ENCODE data around the gene NPDC1.
"Not testable (repeated sequence)": the region's sequence is repeated elsewhere in the genome, so short reads cannot be mapped to it uniquely, and the experiment has no call there.

NPDC1 gene

DNA sequence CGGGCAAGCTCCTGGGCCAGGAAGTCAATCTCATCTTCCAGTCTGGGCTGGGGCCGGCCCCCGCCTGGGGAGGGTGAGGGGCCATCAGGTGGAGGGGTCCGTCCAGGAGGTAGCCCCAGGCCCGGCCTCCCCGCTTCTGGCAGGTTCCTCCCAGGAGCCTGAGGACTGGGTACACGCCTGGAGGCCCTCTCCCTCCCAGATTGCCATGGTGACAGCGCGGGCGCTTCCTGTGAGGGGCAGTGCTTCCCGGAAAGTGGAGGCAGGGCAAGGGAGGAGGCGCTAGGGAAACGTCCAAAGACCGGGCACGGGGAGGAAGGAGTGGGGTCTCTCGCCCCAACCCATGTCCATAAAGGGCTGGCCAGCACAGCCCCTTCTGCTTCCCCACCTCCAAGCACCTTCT is 4.9 kb downstream of the NPDC1 start:
- DNase-seq (ENCODE audit: low read depth in 2 of 2, low spot score in 1 of 2) = no peak

DNA sequence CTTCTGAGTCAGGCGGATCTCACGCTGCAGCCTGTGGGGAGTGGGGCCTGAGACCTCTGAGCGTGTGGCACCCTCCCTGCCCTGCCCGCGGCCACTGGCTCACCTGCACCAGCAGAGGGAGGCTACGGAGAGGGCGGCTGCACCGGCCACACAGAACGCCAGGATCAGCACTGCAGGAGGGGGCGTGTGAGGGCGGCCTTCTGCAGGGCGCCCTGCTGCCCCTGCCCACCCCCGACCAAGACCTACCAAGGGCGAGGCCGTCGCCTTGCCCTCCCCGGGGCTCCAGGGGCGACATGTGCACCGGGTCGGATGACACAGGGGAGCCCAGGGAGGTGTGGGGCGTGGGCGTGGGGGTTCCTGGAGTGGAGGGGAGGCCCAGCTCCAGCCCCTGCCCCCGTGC is 5.4 kb downstream of the NPDC1 start:
- DNase-seq (ENCODE audit: low read depth in 2 of 2, low spot score in 1 of 2) = no peak

DNA sequence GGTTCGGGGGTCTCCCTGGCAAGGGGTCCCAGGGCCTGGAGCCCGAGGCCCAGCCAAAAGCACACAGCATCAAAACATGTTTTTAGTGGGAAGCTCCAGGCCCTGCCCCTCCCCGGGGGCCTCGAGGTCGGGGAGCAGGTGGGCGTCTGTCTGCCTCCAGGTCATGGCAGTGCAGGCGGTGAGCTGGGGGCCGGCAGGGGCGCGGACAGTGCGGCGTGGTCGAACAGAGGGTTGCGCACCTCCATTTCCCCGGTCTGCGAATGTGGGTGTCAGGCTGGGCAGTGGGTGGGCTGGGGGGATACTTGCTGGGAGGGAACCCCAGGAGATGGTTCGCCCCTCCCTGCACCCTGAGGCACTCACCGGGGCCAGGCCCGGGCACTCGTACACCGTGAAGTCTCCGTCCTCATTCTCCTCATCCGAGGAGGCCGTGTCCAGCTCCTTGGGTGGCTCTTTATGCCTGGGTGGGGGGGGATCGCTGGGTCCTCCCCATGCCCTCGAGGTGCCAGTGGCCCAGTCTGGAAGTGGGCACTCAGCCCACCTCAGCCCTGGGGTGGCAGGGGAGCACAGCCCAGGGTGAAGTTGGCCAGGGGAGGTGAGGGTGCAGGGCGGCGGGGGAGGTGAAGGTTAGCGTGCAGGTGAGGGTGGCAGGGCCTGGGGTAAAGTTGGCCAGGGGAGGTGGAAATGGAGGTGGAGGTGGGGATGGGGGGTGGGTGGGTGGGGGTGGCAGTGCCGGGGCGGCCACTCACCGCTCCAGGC is 6.2 kb downstream of the NPDC1 start:
- DNase-seq (ENCODE audit: low read depth in 2 of 2, low spot score in 1 of 2) = no peak

DNA sequence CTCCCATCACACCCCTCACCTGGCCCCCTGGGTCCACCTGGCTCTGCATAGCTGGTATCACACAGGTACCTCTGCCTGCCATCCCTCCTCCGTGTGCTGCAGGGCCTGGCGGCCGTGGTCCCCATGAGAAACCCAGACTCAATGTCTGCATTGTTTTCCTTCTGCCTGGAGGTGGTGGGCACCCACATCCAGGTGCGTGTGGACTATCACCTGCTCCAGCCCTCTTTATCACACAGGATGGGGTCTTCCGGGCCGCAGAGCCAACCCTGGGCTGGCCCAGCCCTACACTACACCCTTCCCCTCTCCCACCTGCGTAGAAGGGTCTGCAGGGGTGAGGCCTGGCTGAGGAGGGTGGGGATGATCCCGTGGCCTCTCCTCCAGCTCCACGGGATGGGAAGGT is 7.1 kb downstream of the NPDC1 start:
- DNase-seq (ENCODE audit: low read depth in 2 of 2, low spot score in 1 of 2) = no peak

DNA sequence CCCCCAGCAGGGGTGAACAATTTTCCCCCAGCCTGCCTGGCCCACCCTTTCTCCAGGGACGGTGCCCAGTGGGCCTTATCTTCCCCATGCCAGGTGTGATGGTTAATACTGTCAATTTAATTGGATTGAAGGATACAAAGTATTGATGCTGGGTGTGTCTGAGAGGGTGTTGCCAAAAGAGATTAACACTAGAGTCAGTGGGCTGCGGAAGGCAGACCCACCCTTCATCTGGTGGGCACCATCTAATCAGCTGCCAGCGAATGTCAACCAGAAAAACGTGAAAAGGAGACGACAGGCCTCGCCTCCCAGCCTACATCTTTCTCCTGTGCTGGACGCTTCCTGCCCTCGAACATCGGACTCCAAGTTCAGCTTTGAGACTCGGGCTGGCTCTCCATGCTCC is 8.5 kb downstream of the NPDC1 start:
- DNase-seq (ENCODE audit: low read depth in 2 of 2, low spot score in 1 of 2) = no peak

DNA sequence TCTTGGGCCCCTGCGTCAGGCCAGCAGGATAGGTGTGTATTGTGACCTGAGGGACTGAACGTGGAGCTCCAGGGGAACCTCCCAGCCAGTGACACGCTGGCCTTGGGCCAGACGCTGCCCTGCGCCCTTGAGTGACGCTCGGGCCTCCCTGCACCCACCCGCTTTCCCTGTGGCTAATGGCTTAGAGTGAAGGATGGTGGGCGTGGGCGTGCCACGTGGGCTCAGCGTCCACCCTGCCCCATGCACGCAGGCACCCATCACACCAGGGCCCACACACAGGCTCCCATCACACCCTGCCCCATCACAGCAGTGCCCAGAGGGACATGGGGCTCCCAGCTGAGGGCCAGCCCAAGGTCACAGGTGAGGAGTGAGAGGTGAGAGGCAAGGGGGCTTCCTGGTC is 8.9 kb downstream of the NPDC1 start:
- DNase-seq (ENCODE audit: low read depth in 2 of 2, low spot score in 1 of 2) = no peak

DNA sequence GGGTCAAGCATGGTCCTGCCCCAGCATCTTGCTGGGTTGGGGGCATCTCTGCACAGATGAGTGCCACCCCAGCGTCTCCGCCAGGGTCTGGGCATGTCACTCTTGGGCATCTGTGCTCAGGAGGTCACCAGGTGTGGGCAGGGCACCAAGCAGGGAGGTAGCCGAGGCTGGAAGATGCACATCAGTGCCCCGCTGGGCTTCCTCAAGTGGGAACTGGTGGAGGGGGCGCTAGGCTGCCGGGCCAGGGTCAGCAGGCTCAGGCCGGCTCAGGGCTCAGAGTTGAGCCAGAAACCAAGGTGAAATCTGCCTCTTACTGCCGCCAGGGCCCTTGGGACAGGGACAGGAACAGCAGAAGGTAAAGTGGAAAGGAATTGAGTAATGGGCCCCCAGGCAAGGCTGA is 10.0 kb downstream of the NPDC1 start:
- DNase-seq (ENCODE audit: low read depth in 2 of 2, low spot score in 1 of 2) = no peak

DNA sequence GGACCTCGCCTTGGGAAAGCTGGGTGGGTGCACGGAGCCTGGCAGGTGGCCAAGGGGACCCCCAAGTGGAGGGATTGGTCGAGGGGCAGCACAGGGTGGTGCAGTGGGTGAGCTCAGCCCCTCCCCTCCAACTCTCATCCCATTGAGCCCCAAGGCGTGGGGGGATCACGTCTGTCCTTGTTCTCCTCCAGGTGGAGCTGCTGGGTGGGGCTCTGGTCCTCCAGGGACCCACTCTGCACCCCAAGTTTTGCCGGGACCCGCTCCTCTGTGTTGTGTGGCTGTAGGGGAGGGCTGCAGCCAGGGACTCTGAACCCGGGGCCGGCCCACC is 10.5 kb downstream of the NPDC1 start:
- DNase-seq (ENCODE audit: low read depth in 2 of 2, low spot score in 1 of 2) = no peak

DNA sequence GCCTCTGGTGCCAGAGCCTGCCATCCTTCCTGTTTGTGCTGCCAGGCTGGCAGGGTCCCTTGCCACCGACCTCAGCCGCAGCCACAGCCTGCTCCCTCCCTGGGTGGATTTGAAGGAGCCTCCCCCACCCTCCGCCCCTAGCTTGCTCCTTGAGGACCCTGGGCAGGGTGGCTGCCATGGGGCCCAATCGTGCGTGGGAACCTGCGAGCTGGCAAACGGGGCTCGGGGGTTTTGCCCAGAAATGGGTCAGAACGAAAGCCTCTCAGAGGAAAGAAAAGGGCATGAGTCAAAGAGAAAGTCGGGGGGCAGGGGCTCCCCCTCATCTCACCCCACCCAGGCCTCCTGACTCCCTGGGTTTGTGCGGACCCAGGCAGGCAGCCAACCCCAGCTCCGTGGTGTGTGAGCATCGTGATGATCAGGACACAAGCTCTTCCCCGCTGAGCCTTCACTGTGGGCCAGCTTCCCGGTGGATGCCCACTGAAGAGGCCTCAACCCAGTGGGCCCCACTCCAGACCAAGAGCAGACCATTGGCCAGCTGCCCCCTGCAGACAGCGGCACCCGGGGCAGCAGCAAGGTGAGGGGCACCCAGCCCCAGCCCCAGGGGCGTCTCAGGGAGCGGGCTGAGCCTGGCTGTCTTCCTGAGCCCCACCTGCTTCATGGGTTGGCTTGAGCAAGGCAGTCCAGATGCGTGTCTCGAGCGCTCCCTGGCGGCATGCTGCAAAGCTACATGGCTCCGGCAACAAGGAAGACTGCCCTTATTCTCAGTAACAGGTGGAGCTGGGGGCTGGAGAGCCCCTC is 11.1 kb downstream of the NPDC1 start:
- DNase-seq (ENCODE audit: low read depth in 2 of 2, low spot score in 1 of 2) = peak; percentile 72 to 73

DNA sequence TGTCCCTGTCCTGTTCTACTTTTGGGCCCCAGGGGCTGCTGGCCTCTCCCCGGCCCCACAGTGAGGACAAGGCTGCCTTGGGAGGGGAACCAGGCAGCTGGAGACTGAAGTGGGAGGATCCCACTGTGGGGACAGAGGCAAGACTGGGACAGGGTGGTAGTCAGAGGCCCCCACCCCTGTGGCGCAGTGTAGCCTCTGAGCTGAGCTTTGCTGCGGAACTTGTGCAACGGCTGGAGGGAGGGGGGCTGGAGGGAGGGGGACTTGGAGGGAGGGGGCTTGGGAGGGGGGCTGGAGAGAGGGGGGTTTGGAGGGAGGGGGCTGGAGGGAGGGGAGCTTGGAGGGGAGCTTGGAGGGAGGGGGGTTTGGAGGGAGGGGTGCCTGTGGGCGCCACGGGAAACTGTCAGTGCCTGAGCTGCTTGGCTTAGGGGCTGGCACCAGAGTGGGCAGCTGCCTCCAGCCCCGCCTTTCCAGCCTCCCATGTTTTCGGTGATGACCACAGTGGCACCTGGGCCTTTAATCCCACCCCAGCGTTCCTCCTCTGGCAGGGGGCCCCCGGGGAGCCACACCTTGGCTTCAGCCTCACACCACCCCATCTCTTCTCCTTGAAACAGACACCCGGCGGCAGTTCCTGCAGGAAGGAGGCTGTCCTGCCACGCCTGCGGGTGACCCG is 11.8 kb downstream of the NPDC1 start:
- DNase-seq (ENCODE audit: low read depth in 2 of 2, low spot score in 1 of 2) = no peak

DNA sequence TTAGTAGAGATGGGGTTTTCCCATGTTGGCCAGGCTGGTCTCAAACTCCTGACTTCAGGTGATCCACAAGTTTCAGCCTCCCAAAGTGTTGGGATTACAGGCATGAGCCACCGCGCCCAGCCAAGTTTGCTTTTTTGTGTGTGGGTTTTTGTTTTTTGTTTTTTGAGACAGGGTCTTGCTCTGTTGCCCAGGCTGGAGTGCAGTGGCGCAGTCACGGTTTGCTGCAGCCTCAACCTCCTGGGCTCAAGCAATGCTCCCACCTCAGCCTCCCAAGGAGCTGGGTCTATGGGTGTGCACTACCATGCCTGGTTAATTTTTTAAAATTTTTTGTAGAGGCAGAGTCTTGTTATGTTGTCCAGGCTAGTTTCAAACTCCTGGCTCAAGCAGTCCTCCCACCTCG is 12.5 kb downstream of the NPDC1 start:
- not testable (repeated sequence) for DNase-seq (ENCODE audit: low read depth in 2 of 2, low spot score in 1 of 2)

DNA sequence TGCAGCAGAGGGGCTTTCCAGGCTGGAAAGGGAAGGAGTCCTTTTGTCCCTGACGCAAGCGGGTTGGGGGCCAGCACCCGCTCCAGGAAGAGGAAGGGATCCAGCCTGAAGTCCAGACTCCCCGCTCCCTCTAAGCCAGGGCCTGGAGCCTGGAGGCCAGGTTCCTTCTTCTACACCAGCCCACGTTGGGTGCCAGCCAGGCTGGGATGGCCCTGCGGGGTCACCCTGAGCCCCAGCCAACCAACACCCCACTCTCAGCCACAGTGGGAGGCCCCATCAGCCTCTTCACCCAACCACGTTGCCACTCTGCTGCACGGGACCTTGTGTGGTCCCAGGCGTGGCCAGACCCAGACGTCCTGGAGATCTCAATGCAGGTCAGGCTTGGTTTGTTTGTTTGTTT is 13.1 kb downstream of the NPDC1 start:
- DNase-seq (ENCODE audit: low read depth in 2 of 2, low spot score in 1 of 2) = no peak

DNA sequence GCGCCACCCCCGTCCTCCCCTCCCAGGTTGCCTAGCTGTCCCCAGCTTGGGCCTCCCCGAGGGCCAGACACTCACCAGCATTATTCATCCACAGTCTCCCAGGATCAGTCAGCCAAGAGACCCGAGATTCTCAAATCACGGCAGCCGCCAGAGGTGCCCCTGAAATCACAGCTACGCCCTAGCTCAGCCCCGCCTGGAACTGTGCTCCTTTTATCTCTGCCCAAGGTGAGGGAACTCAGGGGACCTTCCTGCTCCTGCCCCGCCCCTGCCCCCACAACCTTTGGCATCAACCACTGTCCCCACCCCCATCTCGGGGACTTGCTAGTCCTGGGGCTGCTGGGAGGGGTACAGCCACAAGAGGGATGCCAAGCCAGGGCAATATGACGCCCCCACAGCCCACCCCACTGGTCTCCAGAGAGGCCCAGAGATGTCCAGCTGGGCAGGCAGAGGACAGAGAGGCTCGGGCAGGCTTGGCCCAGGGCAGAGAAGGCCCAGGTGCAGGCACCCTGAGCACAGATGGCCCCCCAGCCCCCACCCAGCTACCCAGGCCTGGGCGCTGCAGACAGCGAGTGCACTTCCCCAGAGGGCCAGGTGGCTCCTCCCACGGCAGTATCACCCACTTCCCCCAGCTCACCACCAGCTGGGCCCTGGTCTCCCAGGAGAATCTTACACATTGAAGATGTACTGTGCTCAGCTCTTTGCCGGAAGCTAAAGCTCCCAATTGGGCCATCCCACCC is 13.9 kb downstream of the NPDC1 start, which contains the start of gene FUT7:
Gene FUT7, minus strand, starts transcription at position 185 of the 737 bp plus-strand sequence. Its CDS starts 97 bp downstream, at position 88.
- DNase-seq (ENCODE audit: low read depth in 2 of 2, low spot score in 1 of 2) = no peak

DNA sequence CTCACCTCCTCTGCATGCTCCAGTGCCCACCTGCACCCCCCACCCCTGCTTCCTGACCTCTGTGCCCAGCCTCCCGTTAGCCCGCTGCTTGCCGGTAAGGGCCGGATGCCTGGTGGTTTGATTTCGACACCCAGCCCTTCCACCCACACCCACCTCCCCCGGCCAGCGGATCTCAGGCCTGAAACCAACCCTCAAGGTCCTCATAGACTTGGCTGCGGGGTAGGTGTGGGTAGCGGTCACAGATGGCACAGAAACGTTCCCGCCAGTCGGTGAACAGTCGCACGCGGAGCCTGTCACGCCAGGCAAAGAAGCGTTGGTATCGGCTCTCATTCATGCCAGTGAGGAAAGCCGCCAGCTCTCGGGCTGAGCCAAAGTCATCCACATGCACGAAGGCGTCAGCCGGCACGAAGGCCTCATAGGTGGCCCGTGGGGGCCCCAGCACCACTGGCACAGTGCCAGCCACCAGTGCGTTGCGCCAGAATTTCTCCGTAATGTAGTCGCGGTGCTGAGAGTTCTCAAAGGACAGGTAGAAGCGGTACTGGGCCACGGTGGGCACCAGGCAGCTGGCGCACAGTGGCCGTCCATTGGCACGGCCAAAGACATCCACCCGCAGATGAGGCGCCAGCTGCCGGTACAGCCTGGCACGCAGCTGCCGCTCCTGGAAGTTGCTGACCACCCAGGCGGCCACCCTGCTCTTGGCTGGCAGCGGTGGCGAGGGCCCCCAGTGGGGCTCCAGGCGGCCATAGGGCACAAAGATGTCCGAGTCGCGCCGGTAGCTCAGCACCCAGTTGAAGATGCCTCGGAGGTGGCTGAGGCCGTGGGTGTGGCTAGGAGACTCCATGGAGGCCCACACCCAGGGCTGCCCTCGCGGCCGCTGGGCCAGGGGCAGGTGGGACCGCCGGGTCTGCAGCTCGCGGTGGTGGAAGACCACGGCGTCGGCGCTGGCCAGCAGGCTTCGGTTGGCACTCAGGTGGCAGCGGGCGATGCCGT is 15.1 kb downstream of the NPDC1 start:
- DNase-seq (ENCODE audit: low read depth in 2 of 2, low spot score in 1 of 2) = no peak

DNA sequence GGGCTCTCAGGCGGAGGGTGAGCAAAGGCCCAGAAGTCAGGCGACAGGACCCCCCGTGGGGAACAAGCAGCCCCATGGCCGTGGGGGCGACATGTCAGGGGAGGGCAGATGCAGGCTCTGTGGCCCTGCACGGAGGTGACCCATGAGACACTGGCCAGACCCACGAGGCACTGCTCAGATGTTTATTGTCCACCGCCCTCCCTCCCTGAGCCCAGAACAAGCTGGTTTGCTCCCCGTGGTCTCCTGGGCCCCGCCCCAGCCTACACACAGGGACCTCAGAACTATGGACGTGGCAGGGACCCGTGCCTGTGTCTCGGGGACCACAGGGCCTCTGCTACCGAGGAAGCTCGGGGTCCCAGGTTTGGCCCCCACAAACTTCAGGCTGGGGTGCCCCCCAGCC is 16.0 kb downstream of the NPDC1 start:
- DNase-seq (ENCODE audit: low read depth in 2 of 2, low spot score in 1 of 2) = no peak

DNA sequence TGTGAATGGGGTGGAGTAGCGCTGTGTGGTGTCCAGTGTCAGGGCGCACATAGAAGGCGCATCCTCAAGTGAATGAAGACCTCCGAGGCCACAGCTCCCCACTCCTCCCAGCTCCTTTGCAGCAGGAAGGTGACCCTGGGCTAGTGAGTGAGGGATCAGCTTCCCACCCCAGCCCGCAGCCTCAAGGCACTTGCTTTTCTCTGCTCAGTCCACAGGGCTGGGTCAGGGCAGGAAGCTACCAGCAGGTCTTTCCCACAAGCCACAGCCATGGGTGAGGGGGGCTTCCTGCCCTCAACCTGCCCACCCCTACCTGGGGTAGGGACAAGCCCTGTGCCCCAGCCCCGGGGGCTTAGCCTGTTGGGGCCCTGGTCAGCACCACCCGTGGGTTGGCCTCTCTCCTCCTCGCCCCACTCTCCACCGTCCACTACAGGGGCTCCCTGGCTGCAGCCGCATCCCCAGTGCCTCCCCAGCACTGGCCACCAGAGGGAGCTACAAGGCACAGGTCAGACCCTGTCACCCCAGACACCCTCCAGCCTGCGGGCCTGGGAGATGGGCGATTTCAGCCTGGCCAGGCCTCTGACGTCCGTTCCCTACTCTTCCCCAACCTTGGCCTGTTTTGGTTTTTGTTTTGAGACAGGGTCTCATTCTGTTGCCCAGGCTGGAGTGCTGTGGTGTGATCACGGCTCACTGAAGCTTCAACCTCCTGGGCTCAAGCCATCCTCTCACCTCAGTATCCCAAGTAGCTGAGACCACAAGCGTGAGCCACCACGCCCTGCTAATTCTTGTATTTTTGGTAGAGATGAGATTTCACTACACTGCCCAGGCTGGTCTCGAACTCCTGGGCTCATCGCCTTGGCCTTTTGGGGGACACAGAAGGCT is 16.7 kb downstream of the NPDC1 start:
- DNase-seq (ENCODE audit: low read depth in 2 of 2, low spot score in 1 of 2) = peak; percentile 40 to 52

DNA sequence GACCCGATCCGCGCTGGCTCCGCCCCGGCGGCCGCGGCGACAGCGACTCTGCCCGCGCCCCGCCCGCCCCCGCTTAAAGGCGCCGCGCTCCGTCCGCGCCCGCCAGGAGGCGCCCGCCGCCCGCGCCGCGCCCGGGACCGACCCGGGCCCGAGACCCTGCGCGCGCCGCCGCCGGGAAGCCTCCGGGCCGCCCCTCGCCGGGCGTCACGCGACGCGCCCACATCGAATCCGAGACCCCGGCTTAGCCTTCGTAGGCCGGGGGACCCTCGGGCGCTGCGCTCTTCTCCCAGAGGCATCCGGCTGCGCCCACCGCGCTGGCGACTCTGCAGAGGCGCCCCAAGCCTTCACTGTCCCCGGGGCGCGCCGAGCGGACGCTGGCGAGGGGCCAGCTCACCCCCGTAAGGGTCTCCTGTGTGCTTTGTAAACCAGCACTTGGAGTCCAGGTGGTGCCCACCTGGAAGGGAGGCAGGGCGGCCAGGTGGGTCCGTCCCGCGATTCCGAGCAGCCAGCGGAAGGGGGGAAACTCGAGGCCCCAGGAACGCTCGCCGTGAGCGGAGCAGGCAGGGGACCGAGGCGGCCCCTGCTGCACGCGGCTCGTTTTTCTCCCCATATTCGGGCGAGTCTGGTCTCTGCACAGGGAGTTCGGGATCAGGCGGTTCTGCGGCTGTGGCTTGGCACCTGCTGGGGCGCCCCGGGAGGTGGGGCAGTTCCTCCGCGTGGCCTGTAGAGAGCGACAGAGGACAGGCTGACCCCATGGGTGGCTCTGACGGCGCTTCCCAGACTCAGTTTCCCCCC is 17.5 kb downstream of the NPDC1 start:
- no peak for DNase-seq (ENCODE audit: low read depth in 2 of 2, low spot score in 1 of 2)

Measured in stimulated activated CD8-positive, alpha-beta memory T cell treated with anti-CD3 and anti-CD28 coated beads, Interleukin-4, amount 100 ng/mL, for 4 hours (primary cell).